A673 (cell line): ENCODE results near the gene ARMC6.

Experiments used
- EZH2 ChIP-seq: fragments of 200-600 bp; sonication (generic); IDR thresholded peaks from 2 replicates; pipeline ENCODE4 v1.6.1; 2017; ENCODE audit warnings: borderline replicate concordance, low read depth, mild to moderate bottlenecking, mixed read lengths, antibody characterized with exemption, low read length; ENCODE audit not compliant: poor library complexity, severe bottlenecking
- TF ChIP-seq, protein P1 (sequence below): fragments of 300-800, 200-600 bp; sonication (generic); conservative IDR thresholded peaks from 2 replicates; pipeline ENCODE4 v1.5.1; 2017; ENCODE audit warnings: low read depth, mild to moderate bottlenecking, antibody characterized with exemption, low read length, moderate library complexity, mixed read lengths

DNA sequence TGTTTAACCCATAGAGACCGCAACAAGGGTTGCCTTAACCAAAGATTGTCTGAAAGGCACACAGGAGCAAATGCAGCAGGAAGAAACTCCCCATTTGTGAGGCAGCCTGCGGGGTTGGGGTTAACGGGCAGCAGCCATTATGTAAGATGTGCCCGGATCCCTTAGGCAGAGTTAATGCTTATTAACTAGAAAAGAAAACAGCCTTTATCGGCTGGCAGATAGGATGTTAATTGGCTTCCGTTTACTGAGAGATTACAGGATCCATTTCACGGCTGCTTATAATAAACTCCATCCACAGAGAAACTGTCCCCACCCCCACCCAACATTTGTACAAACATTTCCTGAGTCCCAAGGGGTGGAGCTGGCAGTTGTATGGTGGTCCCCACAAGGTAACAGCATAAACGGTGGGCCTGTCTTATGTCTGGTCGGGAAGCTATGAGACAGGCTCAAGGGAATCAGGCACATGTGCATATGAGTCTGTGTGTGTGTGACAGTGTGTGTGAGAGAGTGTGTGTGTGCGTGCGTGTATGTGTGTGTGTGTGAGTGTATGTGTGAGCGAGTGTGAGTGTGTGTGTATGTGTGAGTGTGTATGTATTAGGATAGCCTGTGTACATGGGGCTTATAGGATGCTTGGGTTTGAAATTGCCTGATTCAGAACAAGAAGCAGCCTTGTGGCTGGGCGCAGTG lies 40.9 kb downstream of the ARMC6 start:
- TF ChIP-seq, protein P1, sequence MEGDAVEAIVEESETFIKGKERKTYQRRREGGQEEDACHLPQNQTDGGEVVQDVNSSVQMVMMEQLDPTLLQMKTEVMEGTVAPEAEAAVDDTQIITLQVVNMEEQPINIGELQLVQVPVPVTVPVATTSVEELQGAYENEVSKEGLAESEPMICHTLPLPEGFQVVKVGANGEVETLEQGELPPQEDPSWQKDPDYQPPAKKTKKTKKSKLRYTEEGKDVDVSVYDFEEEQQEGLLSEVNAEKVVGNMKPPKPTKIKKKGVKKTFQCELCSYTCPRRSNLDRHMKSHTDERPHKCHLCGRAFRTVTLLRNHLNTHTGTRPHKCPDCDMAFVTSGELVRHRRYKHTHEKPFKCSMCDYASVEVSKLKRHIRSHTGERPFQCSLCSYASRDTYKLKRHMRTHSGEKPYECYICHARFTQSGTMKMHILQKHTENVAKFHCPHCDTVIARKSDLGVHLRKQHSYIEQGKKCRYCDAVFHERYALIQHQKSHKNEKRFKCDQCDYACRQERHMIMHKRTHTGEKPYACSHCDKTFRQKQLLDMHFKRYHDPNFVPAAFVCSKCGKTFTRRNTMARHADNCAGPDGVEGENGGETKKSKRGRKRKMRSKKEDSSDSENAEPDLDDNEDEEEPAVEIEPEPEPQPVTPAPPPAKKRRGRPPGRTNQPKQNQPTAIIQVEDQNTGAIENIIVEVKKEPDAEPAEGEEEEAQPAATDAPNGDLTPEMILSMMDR, result no peak
- TF ChIP-seq EZH2, result no peak
